HG02852 (cell line): ENCODE results near the gene IGSF22.
"Not testable (repeated sequence)": the region's sequence is repeated elsewhere in the genome, so short reads cannot be mapped to it uniquely, and the experiment has no call there.

ENCODE experiments used
- ATAC-seq: cut with Tn5 transposase; IDR thresholded peaks from one replicate; pipeline ENCODE4 v1.9.1; 2021; ENCODE audit warnings: mild to moderate bottlenecking, moderate library complexity; ENCODE audit not compliant: unreplicated experiment

Gene IGSF22

DNA sequence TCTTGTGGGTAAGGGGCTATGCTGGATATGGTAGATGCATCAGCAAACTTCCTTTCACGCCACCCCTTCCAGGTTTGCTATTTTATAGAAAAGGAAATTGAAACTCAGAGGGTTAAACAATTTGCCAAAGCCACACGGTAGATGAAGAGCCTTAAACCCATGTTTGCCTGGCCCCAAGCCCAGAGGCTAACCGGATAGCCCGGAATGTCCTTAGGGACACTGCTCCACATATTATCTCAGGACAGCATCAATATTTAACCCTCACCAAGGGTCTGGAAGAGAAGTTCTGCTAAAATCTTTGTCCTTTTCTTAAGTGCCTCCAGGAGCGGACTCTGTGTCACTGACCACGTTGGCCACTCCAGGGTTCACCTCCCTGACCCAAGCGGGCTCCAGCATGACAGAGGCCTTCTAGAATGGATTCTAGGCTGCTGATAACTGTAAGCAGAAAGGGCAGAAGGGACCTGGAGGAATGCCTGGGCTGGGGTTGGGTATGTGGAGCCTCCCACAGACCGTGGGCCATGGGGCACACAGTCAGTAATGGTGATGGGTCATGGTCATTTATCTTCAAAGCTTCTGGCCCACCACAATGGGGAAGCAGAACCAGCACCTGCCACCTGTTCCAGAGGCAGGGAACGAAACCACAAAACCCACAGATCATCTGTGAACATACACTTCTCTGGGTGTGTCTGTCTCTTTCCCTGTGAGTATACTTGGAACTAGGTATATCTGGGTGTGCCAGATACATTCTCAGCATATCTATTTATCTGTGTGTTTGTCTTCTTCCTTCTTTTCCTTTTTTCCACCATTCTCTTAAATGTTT is 32.8 kb downstream of the IGSF22 start:
- ATAC-seq = no peak

DNA sequence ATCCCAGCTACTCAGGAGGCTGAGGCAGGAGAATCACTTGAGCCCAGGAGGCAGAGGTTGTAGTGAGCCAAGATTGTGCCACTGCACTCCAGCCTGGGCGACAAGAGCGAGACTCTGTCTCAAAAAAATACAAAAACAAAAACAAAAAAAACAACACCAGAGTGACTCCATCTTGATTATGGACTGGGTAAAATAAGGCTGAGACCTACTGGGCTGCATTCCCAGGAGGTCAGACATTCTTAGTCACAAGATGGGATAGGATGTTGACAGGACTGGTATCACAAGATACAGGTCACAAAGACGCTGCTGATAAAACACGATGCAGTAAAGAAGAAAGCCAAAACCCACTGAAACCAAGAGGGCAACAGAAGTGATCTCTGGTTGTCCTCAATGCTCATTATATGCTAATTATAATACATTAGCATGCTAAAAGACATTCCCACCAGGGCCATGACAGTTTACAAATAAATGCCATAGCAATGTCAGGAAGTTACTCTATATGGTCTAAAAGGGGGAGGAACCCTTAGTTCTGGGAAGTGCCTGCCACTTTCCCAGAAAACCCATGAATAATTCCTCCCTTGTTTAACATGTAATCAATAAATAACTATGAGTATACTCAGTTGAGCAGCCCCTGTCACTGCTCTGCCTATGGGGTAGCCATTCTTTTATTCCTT is 34.4 kb downstream of the IGSF22 start:
- ATAC-seq = not testable (repeated sequence)

DNA sequence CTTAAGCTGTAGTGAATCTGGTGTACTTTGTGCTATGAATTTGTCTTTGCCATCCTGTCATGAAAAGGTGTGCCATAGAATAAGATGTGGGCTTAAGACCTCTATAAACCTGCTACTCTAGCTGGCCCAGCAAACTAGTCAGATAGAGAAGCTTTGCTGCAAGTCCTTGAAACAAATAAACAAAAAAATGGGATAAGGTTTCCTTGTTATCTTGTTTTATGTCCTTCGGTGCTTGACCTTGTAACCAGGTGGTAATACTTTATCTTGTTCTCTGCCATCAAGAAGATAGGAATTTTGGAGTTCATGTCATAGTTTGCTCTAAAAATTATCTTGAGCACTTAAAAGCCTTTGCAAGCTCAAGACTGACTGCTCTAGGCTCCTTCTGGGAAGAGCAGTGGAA is 41.7 kb downstream of the IGSF22 start:
- ATAC-seq = no peak

DNA sequence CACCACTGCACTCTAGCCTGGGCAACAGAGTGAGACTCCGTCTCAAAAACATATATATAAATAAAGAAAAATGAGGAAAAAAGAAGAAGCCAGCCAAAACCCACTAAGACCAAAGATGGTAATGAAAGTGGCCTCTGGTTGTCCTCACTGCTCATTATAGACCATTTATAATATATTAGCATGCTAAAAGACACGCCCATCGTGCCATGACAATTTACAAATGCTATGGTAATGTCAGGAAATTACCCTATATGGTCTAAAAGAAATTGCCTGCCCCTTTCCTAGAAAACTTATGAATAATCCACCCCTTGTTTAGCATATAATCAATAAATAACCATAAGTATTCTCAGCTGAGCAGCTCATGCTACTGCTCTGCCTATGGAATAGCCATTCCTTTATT is 43.5 kb downstream of the IGSF22 start:
- ATAC-seq = no peak

DNA sequence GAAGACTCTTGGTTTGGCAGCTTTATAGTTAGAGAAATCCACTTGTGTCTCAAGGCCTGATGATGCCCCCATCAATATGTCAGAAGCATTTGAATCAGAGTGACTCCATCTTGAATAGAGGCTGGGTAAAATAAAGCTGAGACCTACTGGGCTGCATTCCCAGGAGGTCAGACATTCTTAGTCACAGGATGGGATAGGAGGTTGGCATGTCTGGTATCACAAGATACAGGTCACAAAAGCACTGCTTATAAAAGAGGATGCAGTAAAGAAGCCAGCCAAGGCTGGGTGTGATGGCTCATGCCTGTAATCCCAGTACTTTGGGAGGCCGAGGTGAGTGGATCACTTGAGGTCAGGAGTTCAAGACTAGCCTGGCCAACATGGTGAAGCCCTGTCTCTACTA is 44.0 kb downstream of the IGSF22 start:
- not testable (repeated sequence) for ATAC-seq

DNA sequence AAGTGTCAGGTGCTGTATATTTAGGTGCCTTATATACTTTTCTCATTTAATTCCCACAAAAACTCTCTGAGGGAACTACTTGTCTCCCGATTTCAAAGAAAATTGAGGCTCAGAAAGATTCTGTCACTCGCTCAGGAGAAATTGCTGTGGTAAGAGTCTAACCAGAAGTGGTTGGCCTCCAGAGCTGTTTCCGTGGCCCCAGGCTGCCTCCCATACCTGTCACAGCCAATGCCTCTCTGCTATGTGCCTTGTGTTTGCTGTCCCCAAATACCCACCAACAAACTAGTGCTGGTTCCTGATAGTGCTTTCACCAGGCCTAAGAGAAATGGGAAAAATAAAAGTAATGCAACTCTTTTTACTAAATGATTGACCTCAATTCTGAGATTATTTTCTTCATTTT is 48.4 kb downstream of the IGSF22 start:
- no peak for ATAC-seq

DNA sequence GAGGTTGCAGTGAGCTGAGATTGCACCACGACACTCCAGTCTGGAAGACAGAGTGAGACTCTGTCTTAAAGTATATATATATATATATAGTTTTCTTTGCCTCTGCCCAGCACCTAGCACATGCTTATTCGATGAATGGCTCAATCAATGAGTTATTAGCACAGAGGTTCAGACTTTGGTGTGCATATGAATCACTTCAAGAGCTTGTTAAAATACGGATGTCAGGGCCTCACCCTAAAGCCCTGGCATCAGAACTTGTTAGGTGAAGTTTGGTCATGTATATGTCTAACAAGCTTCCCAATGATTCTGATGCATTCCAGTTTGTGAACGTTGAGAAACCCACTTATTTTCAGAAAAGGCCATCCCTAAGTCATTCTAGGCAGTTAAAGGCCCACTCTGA is 49.2 kb downstream of the IGSF22 start:
- no peak for ATAC-seq

DNA sequence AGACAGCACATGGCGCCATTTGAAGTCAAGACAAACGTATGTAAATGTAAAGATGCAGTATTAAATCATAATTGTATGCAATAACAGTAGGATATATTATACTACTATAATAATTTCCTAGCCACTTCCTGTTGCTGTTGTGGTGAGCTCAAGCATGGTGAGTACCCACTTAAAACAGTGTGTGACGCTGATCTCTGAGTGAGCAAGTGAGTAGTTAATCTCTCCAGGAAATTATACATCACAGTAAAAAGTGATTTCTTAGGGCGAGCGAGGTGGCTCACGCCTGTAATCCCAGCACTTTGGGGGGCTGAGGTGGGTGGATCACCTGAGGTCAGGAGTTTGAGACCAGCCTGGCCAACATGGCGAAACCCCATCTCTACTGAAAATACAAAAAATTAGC is 53.8 kb downstream of the IGSF22 start:
- ATAC-seq = not testable (repeated sequence)

DNA sequence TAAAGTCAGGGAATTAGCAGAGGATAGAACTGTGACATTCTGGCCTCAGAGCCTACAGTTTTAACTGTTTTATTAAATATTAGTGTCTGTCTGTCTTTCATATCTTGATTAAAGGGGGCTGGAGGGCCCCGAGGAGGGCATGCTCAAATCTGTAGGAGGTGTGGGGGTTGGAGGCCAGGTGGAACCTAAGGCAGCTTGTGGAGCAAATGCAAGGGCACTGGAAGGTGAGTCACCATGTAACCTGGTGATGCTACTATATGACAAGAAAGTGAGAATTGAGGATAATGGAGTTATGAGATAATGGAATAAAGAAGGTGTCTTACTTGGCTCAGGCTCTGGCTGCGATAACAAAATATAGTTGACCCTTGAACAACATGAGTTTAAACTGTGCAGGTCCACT is 54.7 kb downstream of the IGSF22 start:
- no peak for ATAC-seq

DNA sequence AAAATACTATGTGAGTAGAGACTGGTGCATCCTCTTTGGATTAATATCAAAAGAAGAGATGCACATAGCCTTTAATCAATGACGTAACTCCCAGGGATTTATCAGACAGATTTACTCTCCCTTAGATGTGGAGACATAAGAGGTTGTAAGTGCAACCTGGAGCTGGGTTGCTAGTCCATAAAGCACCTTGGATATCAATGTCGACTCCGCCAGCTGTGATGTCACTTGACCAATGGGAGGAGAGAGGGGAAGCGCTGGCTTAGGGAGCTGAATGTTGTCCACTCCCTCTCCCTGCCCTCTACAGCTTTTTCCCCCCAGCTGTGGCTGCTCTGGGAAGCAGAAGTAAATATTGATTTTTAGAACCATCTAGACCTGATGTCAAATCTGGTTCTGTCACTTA is 56.3 kb downstream of the IGSF22 start:
- no peak for ATAC-seq

DNA sequence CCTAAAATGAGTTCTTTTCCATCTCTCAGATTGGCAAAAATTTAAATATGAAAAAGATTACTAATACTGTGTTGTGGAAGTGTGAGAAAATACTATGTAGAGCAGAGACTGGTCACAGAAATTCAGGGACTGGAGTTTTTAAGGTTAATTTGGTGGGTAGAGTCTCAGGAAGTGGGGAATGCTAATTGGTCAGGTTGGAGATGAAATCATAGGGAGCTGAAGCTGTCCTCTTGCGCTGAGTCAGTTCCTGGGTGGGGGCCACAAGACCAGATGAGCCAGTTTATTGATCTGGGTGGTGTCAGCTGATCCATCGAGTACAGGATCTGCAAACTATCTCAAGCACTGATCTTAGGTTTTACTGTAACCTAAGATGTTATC is 56.8 kb downstream of the IGSF22 start:
- ATAC-seq = no peak

DNA sequence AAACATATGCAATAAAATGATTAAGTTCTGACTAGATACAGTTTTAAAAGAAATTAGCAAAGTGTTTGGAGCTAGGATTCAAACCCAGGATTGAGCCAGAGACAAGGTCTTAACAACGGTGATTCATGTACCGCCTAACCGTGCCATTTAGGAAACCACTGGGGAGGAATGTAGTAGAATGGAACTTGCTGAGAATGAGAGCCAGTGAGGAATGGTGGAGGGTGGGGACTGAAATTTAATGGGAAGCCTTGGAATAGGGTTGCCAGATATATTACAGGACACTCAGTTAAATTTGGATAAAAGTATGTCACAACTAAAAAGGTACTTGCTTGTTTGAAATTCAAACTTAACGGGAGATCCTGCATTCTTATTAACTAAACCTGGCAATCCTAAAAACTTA is 57.9 kb downstream of the IGSF22 start:
- no peak for ATAC-seq

DNA sequence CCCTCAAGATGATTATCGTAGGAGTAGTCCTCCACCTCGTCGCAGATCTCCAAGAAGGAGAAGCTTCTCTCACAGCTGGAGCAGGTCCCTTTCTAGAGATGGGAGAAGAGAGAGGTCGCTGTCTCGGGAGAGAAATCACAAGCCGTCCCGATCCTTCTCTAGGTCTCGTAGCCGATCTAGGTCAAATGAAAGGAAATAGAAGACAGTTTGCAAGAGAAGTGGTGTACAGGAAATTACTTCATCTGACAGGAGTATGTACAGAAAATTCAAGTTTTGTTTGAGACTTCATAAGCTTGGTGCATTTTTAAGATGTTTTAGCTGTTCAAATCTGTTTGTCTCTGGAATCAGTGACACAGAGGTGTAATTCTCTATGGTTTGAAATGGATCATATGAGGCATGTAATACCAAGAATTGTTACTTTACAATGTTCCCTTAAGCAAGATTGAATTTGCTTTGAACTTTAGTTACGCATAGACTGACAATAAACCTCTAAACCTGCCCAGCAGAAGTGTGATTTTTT is 60.6 kb downstream of the IGSF22 start:
- not testable (repeated sequence) for ATAC-seq

DNA sequence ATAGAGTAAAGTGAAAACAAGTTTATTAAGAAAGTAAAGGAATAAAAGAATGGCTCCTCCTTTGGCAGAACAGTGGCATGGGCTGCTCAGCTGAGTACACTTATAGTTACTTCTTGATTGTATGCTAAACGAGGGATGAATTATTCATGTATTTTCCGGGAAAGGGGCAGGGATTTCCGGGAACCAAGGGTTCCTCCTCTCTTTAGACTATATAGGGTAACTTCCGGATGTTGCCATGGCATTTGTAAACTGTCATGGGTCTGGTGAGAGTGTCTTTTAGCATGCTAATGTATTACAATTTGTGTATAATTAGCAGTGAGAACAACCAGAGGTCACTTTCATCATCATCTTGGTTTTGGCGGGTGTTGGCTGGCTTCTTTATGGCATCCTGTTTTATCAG is 68.3 kb downstream of the IGSF22 start:
- no peak for ATAC-seq
